Measurements from ENCODE around the gene COCH. TPM values are rescaled to one million over a fixed set of nuclear protein-coding genes. Genes with fewer than 3 reads are reported as not detected.

Gene COCH
- total RNA-seq (ENCODE audit: unreplicated experiment): 29.0 TPM
- long read RNA-seq, transcript COCH-202 (12 exons, 2,571 nt): minor isoform, 5 of 31 reads
- long read RNA-seq, transcript COCH-214 (11 exons, 2,884 nt): major isoform, 16 of 31 reads
- long read RNA-seq, partial matches to known transcripts: 2 of 31 reads
- long read RNA-seq, other reads (novel, unspliced or antisense): 6 of 31 reads

GRCh38 chr14:30874120-30874998, at the start of gene COCH:
COCH (plus strand) TSS chr14:30874559; CDS start chr14:30874939, 380 bp downstream.
- H3K4me3 Mint-ChIP-seq (ENCODE audit: unreplicated experiment): peak within 1 kb of the TSS; percentile 82
- H3K36me3 Mint-ChIP-seq (ENCODE audit: unreplicated experiment): no peaks in the 10 kb centered on the region
- H3K27me3 Mint-ChIP-seq (ENCODE audit: unreplicated experiment): peaks cover 8% of the 10 kb centered on the region
- peak within 1 kb of the TSS; percentile 2 for H3K27ac Mint-ChIP-seq (ENCODE audit: unreplicated experiment)
- TF ChIP-seq CTCF (IDR thresholded peaks at IDR 0.05; ENCODE audit: partially characterized antibody, unreplicated experiment): peak; percentile 63
- peaks cover 2% of the 10 kb centered on the region for H3K9me3 Mint-ChIP-seq (ENCODE audit: unreplicated experiment)
- peaks cover 17% of the 10 kb centered on the region for H3K4me1 Mint-ChIP-seq (ENCODE audit: low read depth, unreplicated experiment)
- peak; percentile 81 for DNase-seq

GRCh38 chr14:30826070-30826469, 48.3 kb upstream of the COCH start:
- H3K36me3 Mint-ChIP-seq (ENCODE audit: unreplicated experiment): no peaks in the 10 kb centered on the region
- TF ChIP-seq CTCF (IDR thresholded peaks at IDR 0.05; ENCODE audit: partially characterized antibody, unreplicated experiment): no peak
- H3K9me3 Mint-ChIP-seq (ENCODE audit: unreplicated experiment): peaks cover 7% of the 10 kb centered on the region
- H3K27ac Mint-ChIP-seq (ENCODE audit: unreplicated experiment): no peak overlapping the region
- no peaks in the 10 kb centered on the region for H3K4me1 Mint-ChIP-seq (ENCODE audit: low read depth, unreplicated experiment)
- peaks cover 5% of the 10 kb centered on the region for H3K27me3 Mint-ChIP-seq (ENCODE audit: unreplicated experiment)
- no peak overlapping the region for H3K4me3 Mint-ChIP-seq (ENCODE audit: unreplicated experiment)
- no peak for DNase-seq

DNA sequence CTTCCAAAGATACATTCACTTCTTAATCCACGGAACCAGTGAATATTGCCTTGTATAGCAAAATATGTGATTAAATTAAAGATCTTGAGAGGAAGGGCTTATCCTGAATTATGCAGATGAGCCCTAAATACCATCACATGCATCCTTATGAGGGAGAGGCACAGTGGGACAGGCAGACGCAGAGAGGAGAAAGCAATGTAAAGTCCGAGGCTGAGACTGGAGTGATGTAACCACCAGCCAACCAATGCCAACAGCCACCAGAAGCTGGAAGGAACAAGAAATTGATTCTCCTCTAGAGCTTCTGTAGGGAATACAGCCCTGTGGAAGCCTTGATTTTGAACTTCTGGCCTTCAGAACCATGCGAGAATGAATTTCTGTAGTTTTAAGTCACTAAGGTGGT, 44.5 kb upstream of the COCH start:
- DNase-seq: no peak
- TF ChIP-seq CTCF (IDR thresholded peaks at IDR 0.05; ENCODE audit: partially characterized antibody, unreplicated experiment): no peak
- peaks cover 5% of the 10 kb centered on the region for H3K36me3 Mint-ChIP-seq (ENCODE audit: unreplicated experiment)
- no peak overlapping the region for H3K27ac Mint-ChIP-seq (ENCODE audit: unreplicated experiment)
- H3K27me3 Mint-ChIP-seq (ENCODE audit: unreplicated experiment): peaks cover 4% of the 10 kb centered on the region
- no peak overlapping the region for H3K4me3 Mint-ChIP-seq (ENCODE audit: unreplicated experiment)
- H3K9me3 Mint-ChIP-seq (ENCODE audit: unreplicated experiment): peaks cover 4% of the 10 kb centered on the region
- no peaks in the 10 kb centered on the region for H3K4me1 Mint-ChIP-seq (ENCODE audit: low read depth, unreplicated experiment)

GRCh38 chr14:30834353-30834752, 40.0 kb upstream of the COCH start:
- no peak for TF ChIP-seq CTCF (IDR thresholded peaks at IDR 0.05; ENCODE audit: partially characterized antibody, unreplicated experiment)
- H3K27me3 Mint-ChIP-seq (ENCODE audit: unreplicated experiment): no peaks in the 10 kb centered on the region
- peaks cover 9% of the 10 kb centered on the region for H3K36me3 Mint-ChIP-seq (ENCODE audit: unreplicated experiment)
- no peak overlapping the region for H3K4me3 Mint-ChIP-seq (ENCODE audit: unreplicated experiment)
- H3K4me1 Mint-ChIP-seq (ENCODE audit: low read depth, unreplicated experiment): peaks cover 10% of the 10 kb centered on the region
- peaks cover 2% of the 10 kb centered on the region for H3K9me3 Mint-ChIP-seq (ENCODE audit: unreplicated experiment)
- no peak for DNase-seq
- no peak overlapping the region for H3K27ac Mint-ChIP-seq (ENCODE audit: unreplicated experiment)

- Mint-ChIP-seq H3K27ac (ENCODE audit: unreplicated experiment) (peak overlapping the region; percentile 64), H3K36me3 (ENCODE audit: unreplicated experiment) (peaks cover 9% of the 10 kb centered on the region), H3K27me3 (ENCODE audit: unreplicated experiment) (no peaks in the 10 kb centered on the region), H3K4me3 (ENCODE audit: unreplicated experiment) (no peak overlapping the region), H3K4me1 (ENCODE audit: low read depth, unreplicated experiment) (peaks cover 10% of the 10 kb centered on the region), H3K9me3 (ENCODE audit: unreplicated experiment) (peaks cover 2% of the 10 kb centered on the region)
- DNase-seq: no peak
- TF ChIP-seq CTCF (IDR thresholded peaks at IDR 0.05; ENCODE audit: partially characterized antibody, unreplicated experiment): no peak
Observed at GRCh38 chr14:30838351-30838750, 36.0 kb upstream of the COCH start.
